ENCODE results near the gene GSG1L.
A peak's percentile ranks its signal among the peaks of the same experiment; 100 is the strongest.

The GSG1L gene

GRCh38 chr16:27922433-27922832, 141.1 kb downstream of the GSG1L start:
- TF ChIP-seq ZBTB7A (IDR thresholded peaks at IDR 0.05; ENCODE audit: low read depth) = no peak
- TF ChIP-seq TAF1 (IDR thresholded peaks at IDR 0.05; ENCODE audit: low read depth) = no peak
- no peak for TF ChIP-seq EP300 (IDR thresholded peaks at IDR 0.05; ENCODE audit: borderline replicate concordance)
- TF ChIP-seq MAX (IDR thresholded peaks at IDR 0.05) = no peak
- no peak for TF ChIP-seq TEAD4 (IDR thresholded peaks at IDR 0.05)
- peak; percentile 89 for TF ChIP-seq REST (IDR thresholded peaks at IDR 0.05; ENCODE audit: low read depth)

GRCh38 chr16:27921134-27921533, 142.4 kb downstream of the GSG1L start:
- TF ChIP-seq FOXM1 (IDR thresholded peaks at IDR 0.05; ENCODE audit: borderline replicate concordance, low read depth) = no peak
- TF ChIP-seq REST (IDR thresholded peaks at IDR 0.05; ENCODE audit: low read depth) = peak; percentile 79

- TF ChIP-seq TCF12 (IDR thresholded peaks at IDR 0.05; ENCODE audit: low read depth) (no peak), YY1 (IDR thresholded peaks at IDR 0.05; ENCODE audit: low read depth) (no peak), CREB1 (IDR thresholded peaks at IDR 0.05; ENCODE audit: low read depth) (no peak), ZBTB7A (IDR thresholded peaks at IDR 0.05; ENCODE audit: low read depth) (no peak), TAF1 (IDR thresholded peaks at IDR 0.05; ENCODE audit: low read depth) (no peak), EP300 (IDR thresholded peaks at IDR 0.05; ENCODE audit: borderline replicate concordance) (no peak), TEAD4 (IDR thresholded peaks at IDR 0.05) (no peak), REST (IDR thresholded peaks at IDR 0.05; ENCODE audit: low read depth) (no peak), MAX (IDR thresholded peaks at IDR 0.05) (no peak)
These were observed 143.1 kb downstream of the GSG1L start for GRCh38 chr16:27920391-27920891.

- no peak for TF ChIP-seq YY1 (IDR thresholded peaks at IDR 0.05; ENCODE audit: low read depth)
- no peak for TF ChIP-seq EP300 (IDR thresholded peaks at IDR 0.05; ENCODE audit: borderline replicate concordance)
These were observed 144.8 kb downstream of the GSG1L start for GRCh38 chr16:27918755-27919154.

- no peak for TF ChIP-seq ZBTB7A (IDR thresholded peaks at IDR 0.05; ENCODE audit: low read depth)
- no peak for TF ChIP-seq MAX (IDR thresholded peaks at IDR 0.05)
- TF ChIP-seq TAF1 (IDR thresholded peaks at IDR 0.05; ENCODE audit: low read depth) = no peak
- no peak for TF ChIP-seq EP300 (IDR thresholded peaks at IDR 0.05; ENCODE audit: borderline replicate concordance)
- no peak for TF ChIP-seq RAD21 (IDR thresholded peaks at IDR 0.05; ENCODE audit: low read depth)
- TF ChIP-seq CEBPB (IDR thresholded peaks at IDR 0.05) = no peak
- TF ChIP-seq TCF12 (IDR thresholded peaks at IDR 0.05; ENCODE audit: low read depth) = no peak
- no peak for TF ChIP-seq TEAD4 (IDR thresholded peaks at IDR 0.05)
- no peak for TF ChIP-seq CREB1 (IDR thresholded peaks at IDR 0.05; ENCODE audit: low read depth)
- TF ChIP-seq REST (IDR thresholded peaks at IDR 0.05; ENCODE audit: low read depth) = no peak
- TF ChIP-seq YY1 (IDR thresholded peaks at IDR 0.05; ENCODE audit: low read depth) = no peak
These were observed 145.6 kb downstream of the GSG1L start for GRCh38 chr16:27917949-27918348.
